ENCODE data around the gene SPON1. TPM values are rescaled to one million over a fixed set of nuclear protein-coding genes. Genes with fewer than 3 reads are reported as not detected.

SPON1 gene
- total and polyA plus RNA-seq, 2 donors (not counting 1 experiment from before 2014, with no cell fraction given) = 0.30 TPM; not detected in 1

- H4K20me1 ChIP-seq (ENCODE audit: control insufficient read depth, insufficient read depth, low read length, poor library complexity, severe bottlenecking) = no peaks in the 10 kb centered on the region
- TF ChIP-seq, protein P1, sequence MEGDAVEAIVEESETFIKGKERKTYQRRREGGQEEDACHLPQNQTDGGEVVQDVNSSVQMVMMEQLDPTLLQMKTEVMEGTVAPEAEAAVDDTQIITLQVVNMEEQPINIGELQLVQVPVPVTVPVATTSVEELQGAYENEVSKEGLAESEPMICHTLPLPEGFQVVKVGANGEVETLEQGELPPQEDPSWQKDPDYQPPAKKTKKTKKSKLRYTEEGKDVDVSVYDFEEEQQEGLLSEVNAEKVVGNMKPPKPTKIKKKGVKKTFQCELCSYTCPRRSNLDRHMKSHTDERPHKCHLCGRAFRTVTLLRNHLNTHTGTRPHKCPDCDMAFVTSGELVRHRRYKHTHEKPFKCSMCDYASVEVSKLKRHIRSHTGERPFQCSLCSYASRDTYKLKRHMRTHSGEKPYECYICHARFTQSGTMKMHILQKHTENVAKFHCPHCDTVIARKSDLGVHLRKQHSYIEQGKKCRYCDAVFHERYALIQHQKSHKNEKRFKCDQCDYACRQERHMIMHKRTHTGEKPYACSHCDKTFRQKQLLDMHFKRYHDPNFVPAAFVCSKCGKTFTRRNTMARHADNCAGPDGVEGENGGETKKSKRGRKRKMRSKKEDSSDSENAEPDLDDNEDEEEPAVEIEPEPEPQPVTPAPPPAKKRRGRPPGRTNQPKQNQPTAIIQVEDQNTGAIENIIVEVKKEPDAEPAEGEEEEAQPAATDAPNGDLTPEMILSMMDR (IDR thresholded peaks at IDR 0.05) = no peak
- TF ChIP-seq EZH2 (IDR thresholded peaks at IDR 0.05; ENCODE audit: borderline replicate concordance, insufficient read depth, low read depth, low read length, poor library complexity, severe bottlenecking) = no peak
- DNase-seq (no peak), ATAC-seq (ENCODE audit: low read depth) (no peak)
- no peaks in the 10 kb centered on the region for H3K9me3 Mint-ChIP-seq (ENCODE audit: insufficient read depth)
- H3K27me3 ChIP-seq (replicated peaks in 1 of 4; ENCODE audit: control extremely low read depth in 1 of 4, control insufficient read depth in 3 of 4, insufficient read depth in 4 of 4, low read length in 3 of 4) = peaks cover 0 to 2% (median 0%) of the 10 kb centered on the region in 4 experiments
- H3K4me1 ChIP-seq (ENCODE audit: control insufficient read depth in 2 of 2, insufficient read depth in 2 of 2, low read length in 2 of 2) = no peaks in the 10 kb centered on the region
- H3K4me3 Mint-ChIP-seq = no peak overlapping the region
- H3K9me3 ChIP-seq (ENCODE audit: control extremely low read depth in 1 of 3, control insufficient read depth in 2 of 3, insufficient read depth in 1 of 3, low read length in 2 of 3) = no peaks in the 10 kb centered on the region
- H3K79me2 ChIP-seq (ENCODE audit: control insufficient read depth, insufficient read depth, low read length) = no peaks in the 10 kb centered on the region
- no peak overlapping the region for H3K27ac Mint-ChIP-seq
- no peak overlapping the region for H3K4me2 ChIP-seq (replicated peaks; ENCODE audit: low read depth, low read length, poor library complexity, severe bottlenecking)
- H3K27me3 Mint-ChIP-seq = peaks cover 3% of the 10 kb centered on the region
- no peak overlapping the region for H3K4me3 ChIP-seq (ENCODE audit: control extremely low read depth in 1 of 5, extremely low read depth in 1 of 5, insufficient read depth in 1 of 5, low read depth in 2 of 5, low read length in 4 of 5)
- intact Hi-C loops (cut with micrococcal nuclease) = no loop called here
- CTCF ChIA-PET = no interaction called here
- H3K9ac ChIP-seq (ENCODE audit: low read length) = no peak overlapping the region
- no CpG with 5 or more reads among the region's 2 CpGs for WGBS (ENCODE audit: insufficient coverage)
- no peaks in the 10 kb centered on the region for H3K4me1 Mint-ChIP-seq
- H3K27ac ChIP-seq (ENCODE audit: low read length in 2 of 2) = no peak overlapping the region
- H3K36me3 ChIP-seq (replicated peaks in 1 of 2; ENCODE audit: control extremely low read depth in 1 of 2, control insufficient read depth in 1 of 2, extremely low read depth in 1 of 2, insufficient read depth in 2 of 2, low read length in 1 of 2) = no peaks in the 10 kb centered on the region
- POLR2A ChIA-PET = interaction anchor here (0.6 kb wide), 1 partner anchor 24 kb away, joined by 3 read pairs; no protein-coding TSS in a partner anchor
- H2AFZ ChIP-seq (ENCODE audit: insufficient read depth, low read depth, low read length, poor library complexity, severe bottlenecking) = no peak overlapping the region
These were observed 152.3 kb downstream of the SPON1 start for GRCh38 chr11:14114786-14115185.

GRCh38 chr11:14117632-14118031 lies 155.1 kb downstream of the SPON1 start:
- no peak overlapping the region for H3K27ac ChIP-seq (ENCODE audit: low read length in 2 of 2)
- no peak for ATAC-seq (ENCODE audit: low read depth)
- no peaks in the 10 kb centered on the region for H3K9me3 Mint-ChIP-seq (ENCODE audit: insufficient read depth)
- H4K20me1 ChIP-seq (ENCODE audit: control insufficient read depth, insufficient read depth, low read length, poor library complexity, severe bottlenecking) = no peaks in the 10 kb centered on the region
- TF ChIP-seq, protein P1 (IDR thresholded peaks at IDR 0.05) = no peak
- no peak for TF ChIP-seq EZH2 (IDR thresholded peaks at IDR 0.05; ENCODE audit: borderline replicate concordance, insufficient read depth, low read depth, low read length, poor library complexity, severe bottlenecking)
- H3K9me3 ChIP-seq (ENCODE audit: control extremely low read depth in 1 of 3, control insufficient read depth in 2 of 3, insufficient read depth in 1 of 3, low read length in 2 of 3) = no peaks in the 10 kb centered on the region
- H3K27me3 Mint-ChIP-seq = peaks cover 2% of the 10 kb centered on the region
- no peak overlapping the region for H3K4me3 ChIP-seq (ENCODE audit: control extremely low read depth in 1 of 5, extremely low read depth in 1 of 5, insufficient read depth in 1 of 5, low read depth in 2 of 5, low read length in 4 of 5)
- H2AFZ ChIP-seq (ENCODE audit: insufficient read depth, low read depth, low read length, poor library complexity, severe bottlenecking) = no peak overlapping the region
- no peak for DNase-seq
- H3K4me2 ChIP-seq (replicated peaks; ENCODE audit: low read depth, low read length, poor library complexity, severe bottlenecking) = no peak overlapping the region
- no peaks in the 10 kb centered on the region for H3K27me3 ChIP-seq (replicated peaks in 1 of 4; ENCODE audit: control extremely low read depth in 1 of 4, control insufficient read depth in 3 of 4, insufficient read depth in 4 of 4, low read length in 3 of 4)
- POLR2A ChIA-PET = no interaction called here
- no peak overlapping the region for H3K4me3 Mint-ChIP-seq
- no peaks in the 10 kb centered on the region for H3K4me1 ChIP-seq (ENCODE audit: control insufficient read depth in 2 of 2, insufficient read depth in 2 of 2, low read length in 2 of 2)
- H3K79me2 ChIP-seq (ENCODE audit: control insufficient read depth, insufficient read depth, low read length) = no peaks in the 10 kb centered on the region
- 75% methylated on average over 1 of the region's 1 CpG for WGBS (ENCODE audit: insufficient coverage)
- no peak overlapping the region for H3K27ac Mint-ChIP-seq
- no peaks in the 10 kb centered on the region for H3K36me3 ChIP-seq (replicated peaks in 1 of 2; ENCODE audit: control extremely low read depth in 1 of 2, control insufficient read depth in 1 of 2, extremely low read depth in 1 of 2, insufficient read depth in 2 of 2, low read length in 1 of 2)
- CTCF ChIA-PET = no interaction called here
- no peaks in the 10 kb centered on the region for H3K4me1 Mint-ChIP-seq
- H3K9ac ChIP-seq (ENCODE audit: low read length) = no peak overlapping the region
- intact Hi-C loops (cut with micrococcal nuclease) = no loop called here

All from B cell (primary cell).